HG03565 (cell line): Measurements from ENCODE around the gene HK2.
A peak's percentile ranks its signal among the peaks of the same experiment; 100 is the strongest.
"Not testable (repeated sequence)": the region's sequence is repeated elsewhere in the genome, so short reads cannot be mapped to it uniquely, and the experiment has no call there.

ENCODE experiments used
- ATAC-seq: cut with Tn5 transposase; IDR thresholded peaks from one replicate; pipeline ENCODE4 v1.9.1; 2021; ENCODE audit warnings: mild to moderate bottlenecking, moderate library complexity; ENCODE audit not compliant: unreplicated experiment

HK2 gene

DNA sequence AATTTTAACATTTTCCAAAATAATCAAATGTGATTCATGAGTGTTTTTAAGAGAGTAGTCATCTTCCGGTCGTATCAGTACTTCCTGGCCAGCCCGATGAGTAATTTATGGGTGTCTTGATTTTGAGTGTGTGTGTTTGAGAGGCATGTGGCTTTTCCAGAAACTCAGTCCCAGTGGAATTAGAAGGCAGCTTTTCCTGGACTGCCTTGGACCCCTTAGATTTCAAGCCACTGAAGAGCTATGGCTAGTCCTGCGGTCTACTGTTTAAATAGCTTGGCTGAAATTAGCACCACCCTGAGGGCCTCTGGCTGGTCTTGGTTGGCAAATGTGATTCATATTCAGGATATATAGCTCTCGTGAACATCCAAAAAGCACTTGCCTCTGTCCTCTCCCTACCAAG lies 59.4 kb downstream of the HK2 start:
- ATAC-seq, result no peak

GRCh38 chr2:74894272-74894981 lies 60.5 kb downstream of the HK2 start:
- ATAC-seq, result no peak

DNA sequence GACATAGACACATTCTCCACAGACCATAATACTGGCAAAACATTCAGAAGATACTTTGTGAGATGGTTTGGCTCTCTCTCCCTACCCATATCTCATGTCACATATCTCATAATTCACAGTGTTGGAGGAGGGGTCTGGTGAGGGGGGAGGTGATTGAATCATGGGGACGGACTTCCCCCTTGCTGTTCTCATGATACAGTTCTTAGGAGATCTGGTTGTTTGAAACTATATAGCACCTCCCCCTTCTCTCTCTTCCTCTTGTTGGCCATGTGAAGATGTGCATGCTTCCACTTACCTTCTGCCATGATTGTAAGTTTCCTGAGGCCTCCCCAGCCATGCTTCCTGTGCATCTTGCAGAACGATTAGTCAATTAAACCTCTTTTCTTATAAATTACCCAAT lies 61.1 kb downstream of the HK2 start:
- ATAC-seq, result no peak

DNA sequence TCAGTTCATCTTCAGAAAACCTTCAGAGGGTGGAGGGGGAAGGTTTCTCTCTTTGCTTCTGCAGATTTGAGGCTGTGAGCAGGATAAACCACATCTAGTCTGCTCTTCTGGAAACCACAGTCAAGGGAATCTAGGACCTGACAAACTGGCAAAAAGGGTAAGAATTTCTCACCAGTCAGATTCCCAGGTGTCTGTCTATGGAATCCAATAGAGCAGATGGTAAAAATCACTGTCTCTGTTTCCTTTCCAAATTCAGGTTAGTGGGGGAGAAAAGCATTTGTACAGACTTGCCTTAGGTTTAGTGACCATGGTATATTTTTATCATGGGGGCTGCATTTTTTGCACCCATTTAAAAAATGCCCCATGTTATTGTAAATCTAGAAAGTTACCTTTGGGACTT lies 62.3 kb downstream of the HK2 start:
- no peak for ATAC-seq

DNA sequence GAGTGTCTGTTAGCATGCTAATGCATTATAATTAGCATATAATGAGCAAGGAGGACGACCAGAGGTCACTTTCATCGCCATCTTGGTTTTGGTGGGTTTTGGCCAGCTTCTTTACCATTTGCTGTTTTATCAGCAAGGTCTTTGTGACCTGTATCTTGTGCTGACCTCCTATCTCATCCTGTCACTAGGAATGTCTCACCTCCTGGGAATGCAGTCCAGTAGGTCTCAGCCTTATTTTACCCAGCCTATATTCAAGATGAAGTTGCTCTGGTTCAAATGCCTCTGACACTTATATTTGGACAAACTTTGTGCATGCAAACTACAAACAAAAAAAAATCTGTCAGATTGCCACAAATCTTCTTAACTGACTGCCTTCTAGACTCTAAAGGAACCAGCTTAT lies 66.3 kb downstream of the HK2 start:
- not testable (repeated sequence) for ATAC-seq

- ATAC-seq, result no peak
These were observed 68.4 kb downstream of the HK2 start for GRCh38 chr2:74902281-74902860.

DNA sequence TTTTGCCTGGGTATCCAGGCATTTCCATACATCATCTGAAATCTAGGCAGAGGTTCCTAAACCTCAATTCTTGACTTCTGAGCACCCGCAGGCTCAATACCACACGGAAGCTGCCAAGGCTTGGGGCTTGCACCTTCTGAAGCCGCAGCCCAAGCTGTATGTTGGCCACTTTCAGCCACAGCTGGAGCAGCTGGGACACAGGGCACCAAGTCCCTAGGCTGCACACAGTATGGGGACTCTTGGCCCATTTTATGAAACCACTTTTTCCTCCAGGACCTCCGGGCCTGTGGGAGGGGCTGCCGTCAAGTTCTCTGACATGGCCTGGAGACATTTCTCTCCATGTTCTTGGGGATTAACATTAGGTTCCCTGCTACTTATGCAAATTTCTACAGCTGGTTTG lies 72.5 kb downstream of the HK2 start:
- no peak for ATAC-seq

DNA sequence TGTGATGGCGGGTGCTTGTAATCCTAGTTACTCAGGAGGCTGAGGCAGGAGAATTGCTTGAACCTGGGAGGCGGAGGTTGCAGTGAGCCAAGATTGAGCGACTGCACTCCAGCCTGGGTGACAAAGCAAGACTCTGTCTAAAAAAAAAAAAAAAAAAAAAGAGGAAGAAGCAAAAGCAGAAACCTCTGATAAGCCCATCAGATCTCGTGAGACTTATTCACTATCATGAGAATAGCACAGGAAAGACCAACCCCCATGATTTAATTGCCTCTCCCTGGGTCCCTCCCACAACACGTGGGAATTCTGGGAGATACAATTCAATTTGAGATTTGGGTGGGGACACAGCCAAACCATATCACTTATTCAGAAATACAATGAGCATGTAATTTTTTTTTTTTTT lies 73.6 kb downstream of the HK2 start:
- ATAC-seq, result not testable (repeated sequence)

- no peak for ATAC-seq
These were observed 75.0 kb downstream of the HK2 start for GRCh38 chr2:74908748-74909444.

- no peak for ATAC-seq
These were observed 76.3 kb downstream of the HK2 start for GRCh38 chr2:74910245-74910644.

DNA sequence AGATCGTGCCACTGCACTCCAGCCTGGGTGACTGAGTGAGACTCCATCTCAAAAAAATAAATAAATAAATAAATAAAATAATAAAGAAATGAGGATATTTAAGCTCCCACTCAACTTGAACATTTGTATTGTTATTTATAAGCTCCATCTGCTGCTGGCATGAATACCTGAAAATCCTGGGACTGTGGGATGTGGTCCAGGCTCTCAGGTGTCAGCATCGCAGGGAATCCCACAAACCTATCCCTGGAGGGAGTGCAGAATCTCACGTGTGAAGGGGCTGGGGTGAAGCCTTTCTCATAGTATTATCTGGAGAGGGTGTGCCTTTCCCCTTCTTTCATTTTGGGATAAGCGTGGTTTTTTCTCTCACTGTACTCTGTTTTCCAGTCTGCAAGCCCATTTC lies 77.1 kb downstream of the HK2 start:
- no peak for ATAC-seq

GRCh38 chr2:74915743-74916142 lies 81.8 kb downstream of the HK2 start:
- ATAC-seq, result no peak

- ATAC-seq, result no peak
These were observed 82.5 kb downstream of the HK2 start for GRCh38 chr2:74916394-74916793.

DNA sequence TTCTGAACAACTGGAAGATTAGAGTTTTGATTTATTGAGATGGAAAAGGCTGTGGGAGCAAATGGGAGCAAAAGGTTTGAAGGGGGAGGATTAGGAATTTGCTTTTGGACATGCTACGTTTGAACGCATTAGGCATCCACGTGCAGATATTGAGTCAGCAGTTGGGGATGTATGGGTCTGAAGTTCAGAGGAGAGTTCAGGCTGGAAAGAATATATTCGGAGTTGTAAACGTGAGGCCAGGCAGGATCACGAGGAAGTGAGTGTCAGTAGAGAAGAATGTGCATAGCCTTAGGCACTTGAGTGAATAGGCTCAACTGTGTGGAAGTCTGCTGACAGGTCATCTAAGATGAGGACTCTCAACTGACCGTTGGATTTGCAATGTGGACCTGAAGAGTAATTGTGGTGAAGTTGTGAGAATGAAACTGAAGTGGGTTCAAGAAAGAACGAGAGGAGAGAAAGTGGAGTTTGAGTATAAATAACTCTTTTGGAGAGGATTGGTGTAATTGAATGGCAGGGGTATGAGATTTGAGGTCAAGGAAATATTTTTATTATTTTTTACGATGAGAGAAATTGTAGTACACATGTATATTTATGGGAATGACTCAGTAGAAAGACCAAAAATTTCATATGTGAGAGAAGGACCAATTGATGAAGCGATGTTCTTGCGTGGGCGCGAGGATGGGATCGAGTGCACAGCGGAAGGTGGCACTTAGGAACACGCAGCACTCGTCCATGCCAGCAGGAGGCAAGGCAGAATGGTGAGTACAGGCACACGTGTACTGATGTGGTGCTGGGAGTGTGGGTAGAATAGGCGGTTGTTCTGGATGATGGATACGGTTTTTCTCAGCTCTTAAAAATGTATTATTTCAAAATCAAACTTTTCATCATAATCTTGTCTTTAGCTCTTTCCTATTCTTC lies 84.0 kb downstream of the HK2 start:
- no peak for ATAC-seq

- peak; percentile 61 for ATAC-seq
These were observed 85.9 kb downstream of the HK2 start for GRCh38 chr2:74919827-74920226.

DNA sequence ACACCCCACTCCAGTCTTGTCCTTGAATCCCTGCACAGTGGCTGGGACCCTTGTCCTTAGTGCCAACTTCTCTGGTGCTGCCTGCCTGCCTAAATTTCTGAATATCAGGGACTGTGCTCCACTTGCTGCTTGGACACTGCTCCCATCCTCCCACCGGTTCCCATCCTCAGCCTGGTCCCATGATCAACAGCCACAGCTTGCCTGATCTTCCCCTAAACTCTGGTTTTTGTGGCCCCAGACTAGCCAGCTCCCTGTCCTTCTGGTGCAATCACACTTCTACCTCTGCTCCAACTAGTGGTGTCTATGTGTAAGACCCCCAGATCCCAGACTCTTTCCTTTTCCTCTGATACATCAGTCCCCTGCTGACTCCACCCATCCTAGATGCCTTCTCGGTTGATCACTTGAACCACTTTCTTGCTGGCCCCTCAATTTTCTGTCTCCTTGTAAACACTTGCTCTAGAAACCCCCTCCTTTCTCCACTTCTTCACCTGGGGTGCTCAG lies 87.4 kb downstream of the HK2 start:
- ATAC-seq, result no peak

- ATAC-seq, result no peak
These were observed 88.8 kb downstream of the HK2 start for GRCh38 chr2:74922592-74923227.

DNA sequence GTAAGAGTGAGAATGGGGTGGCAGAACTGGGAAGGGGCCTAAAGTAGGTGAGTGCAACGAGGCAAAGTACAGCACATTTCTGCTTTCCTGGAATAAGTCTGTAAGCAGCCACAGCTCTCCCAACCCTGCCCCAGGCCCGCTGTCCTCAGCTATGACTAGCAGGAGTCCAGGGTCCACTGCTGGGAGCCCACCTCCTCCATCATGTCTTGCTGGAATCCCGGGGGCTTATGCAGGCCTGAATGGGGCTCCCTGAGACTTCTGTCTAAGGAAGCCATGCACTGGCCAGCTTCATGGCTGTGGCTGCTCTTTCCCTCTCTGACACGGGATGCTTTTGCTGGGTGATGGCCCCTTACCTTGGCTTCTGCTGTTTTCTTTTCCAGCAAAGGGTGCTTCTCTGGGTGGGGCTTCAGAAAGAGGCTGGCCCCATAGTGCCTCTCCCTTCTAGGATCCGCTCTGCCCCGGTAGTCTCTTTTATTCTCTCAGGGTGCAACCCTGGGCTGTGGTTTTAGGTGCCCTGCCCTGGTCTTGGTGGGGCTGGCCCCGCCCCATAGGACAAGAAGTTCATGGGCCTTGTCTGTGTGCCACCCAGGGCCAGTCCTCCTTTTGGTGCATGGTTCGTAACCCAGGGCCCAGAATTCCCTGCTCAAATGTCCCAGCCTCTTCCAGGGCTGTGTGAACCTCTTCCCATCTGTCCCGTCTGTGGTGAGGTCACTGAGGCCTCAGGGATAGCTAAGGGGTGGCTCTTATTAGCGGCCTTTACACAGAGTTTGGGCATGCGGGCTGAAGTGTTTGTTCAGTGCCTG lies 90.7 kb downstream of the HK2 start:
- ATAC-seq, result no peak

DNA sequence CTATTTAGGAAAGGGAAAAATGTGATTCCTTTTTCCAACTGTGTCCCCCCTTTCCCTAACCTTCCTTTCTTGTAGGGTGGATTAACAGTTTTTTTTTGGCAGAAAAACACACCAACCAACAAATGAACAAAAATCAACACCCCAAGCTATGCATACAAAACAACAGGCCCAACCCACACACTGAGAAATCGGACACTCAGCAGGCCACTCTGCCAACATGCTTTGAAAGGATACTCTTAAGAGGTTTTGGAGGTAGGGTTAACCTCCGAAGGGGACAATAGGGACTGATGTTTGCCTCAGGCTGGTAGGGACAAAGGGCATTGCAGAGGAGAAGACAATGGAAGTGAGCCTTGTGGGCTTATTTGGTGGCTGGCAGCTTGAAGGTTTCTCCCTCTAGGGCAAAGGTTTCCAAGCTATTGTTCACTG lies 91.4 kb downstream of the HK2 start:
- ATAC-seq, result no peak

GRCh38 chr2:74927621-74928020 lies 93.7 kb downstream of the HK2 start:
- ATAC-seq, result no peak
